Mononuclear cell (primary cell): ENCODE measurements around the gene GIGYF2. TPM values are rescaled to one million over a fixed set of nuclear protein-coding genes. Genes with fewer than 3 reads are reported as not detected.

Source experiments
- H3K27me3 ChIP-seq: 2 replicates; pipeline ENCODE4 v1.6.0; 2011; ENCODE audit warnings: low read length, control low read depth; ENCODE audit not compliant: insufficient read depth
- H3K4me1 ChIP-seq: 2 replicates; pipeline ENCODE4 v1.5.1; 2011; ENCODE audit warnings: mild to moderate bottlenecking, low read length, control low read depth; ENCODE audit not compliant: insufficient read depth
- H3K4me3 ChIP-seq: 2 replicates; pipeline ENCODE4 v1.5.1; 2011; ENCODE audit warnings: mild to moderate bottlenecking, low read length, moderate library complexity
- H3K9me3 ChIP-seq: 2 replicates; pipeline ENCODE4 v1.5.1; 2011; ENCODE audit warnings: low read depth, mild to moderate bottlenecking, control low read depth, low read length
- total RNA-seq: library from RNA; depleted of rRNA; stranded (reverse); fragments of >200 nt; gene quantifications from one replicate; pipeline ENCODE4 v1.2.3, GENCODE V29; 2012

Gene GIGYF2
- total RNA-seq, 1 donor = 59.7 TPM

- peaks cover 14% of the 10 kb centered on the region for H3K27me3 ChIP-seq
- peaks cover 21% of the 10 kb centered on the region for H3K4me1 ChIP-seq
- no peak overlapping the region for H3K4me3 ChIP-seq
- no peaks in the 10 kb centered on the region for H3K9me3 ChIP-seq
These were observed 180.9 kb downstream of the GIGYF2 start for GRCh38 chr2:232877940-232878511.

- H3K9me3 ChIP-seq = no peaks in the 10 kb centered on the region
- peaks cover 14% of the 10 kb centered on the region for H3K27me3 ChIP-seq
- peaks cover 18% of the 10 kb centered on the region for H3K4me1 ChIP-seq
- H3K4me3 ChIP-seq = no peak overlapping the region
These were observed 181.9 kb downstream of the GIGYF2 start for GRCh38 chr2:232878855-232879617.

- H3K4me3 ChIP-seq = no peak overlapping the region
- peaks cover 13% of the 10 kb centered on the region for H3K4me1 ChIP-seq
- H3K9me3 ChIP-seq = no peaks in the 10 kb centered on the region
- peaks cover 14% of the 10 kb centered on the region for H3K27me3 ChIP-seq
These were observed 182.7 kb downstream of the GIGYF2 start for GRCh38 chr2:232879618-232880494.

- no peak overlapping the region for H3K4me3 ChIP-seq
- H3K4me1 ChIP-seq = peaks cover 7% of the 10 kb centered on the region
- H3K27me3 ChIP-seq = peaks cover 7% of the 10 kb centered on the region
- H3K9me3 ChIP-seq = no peaks in the 10 kb centered on the region
These were observed 183.7 kb downstream of the GIGYF2 start for GRCh38 chr2:232880764-232881351.

- Histone ChIP-seq H3K4me1 (no peaks in the 10 kb centered on the region), H3K9me3 (no peaks in the 10 kb centered on the region), H3K4me3 (no peak overlapping the region), H3K27me3 (peaks cover 4% of the 10 kb centered on the region)
These were observed 185.0 kb downstream of the GIGYF2 start for GRCh38 chr2:232882085-232882484.

- Histone ChIP-seq H3K27me3 (no peaks in the 10 kb centered on the region), H3K9me3 (no peaks in the 10 kb centered on the region), H3K4me1 (no peaks in the 10 kb centered on the region), H3K4me3 (no peak overlapping the region)
These were observed 185.5 kb downstream of the GIGYF2 start for GRCh38 chr2:232882505-232883115.

GRCh38 chr2:232883116-232883721, 186.1 kb downstream of the GIGYF2 start:
- Histone ChIP-seq H3K9me3 (no peaks in the 10 kb centered on the region), H3K4me1 (no peaks in the 10 kb centered on the region), H3K4me3 (no peak overlapping the region), H3K27me3 (no peaks in the 10 kb centered on the region)

GRCh38 chr2:232884001-232884421, 186.9 kb downstream of the GIGYF2 start:
- no peaks in the 10 kb centered on the region for H3K27me3 ChIP-seq
- H3K4me1 ChIP-seq = no peaks in the 10 kb centered on the region
- no peak overlapping the region for H3K4me3 ChIP-seq
- H3K9me3 ChIP-seq = no peaks in the 10 kb centered on the region

GRCh38 chr2:232884549-232885263, 187.6 kb downstream of the GIGYF2 start:
- Histone ChIP-seq H3K4me3 (no peak overlapping the region), H3K4me1 (no peaks in the 10 kb centered on the region), H3K27me3 (no peaks in the 10 kb centered on the region)

GRCh38 chr2:232885264-232885961, 188.3 kb downstream of the GIGYF2 start:
- H3K4me1 ChIP-seq = no peaks in the 10 kb centered on the region
- H3K9me3 ChIP-seq = no peaks in the 10 kb centered on the region
- no peak overlapping the region for H3K4me3 ChIP-seq
- H3K27me3 ChIP-seq = no peaks in the 10 kb centered on the region

More at GRCh38 chr2:232884549-232885263, 187.6 kb downstream of the GIGYF2 start:
- no peaks in the 10 kb centered on the region for H3K9me3 ChIP-seq

- H3K4me1 ChIP-seq = no peaks in the 10 kb centered on the region
These were observed 189.0 kb downstream of the GIGYF2 start for GRCh38 chr2:232886176-232886575.

GRCh38 chr2:232886632-232887031, 189.5 kb downstream of the GIGYF2 start:
- Histone ChIP-seq H3K4me3 (no peak overlapping the region), H3K27me3 (no peaks in the 10 kb centered on the region), H3K9me3 (no peaks in the 10 kb centered on the region), H3K4me1 (no peaks in the 10 kb centered on the region)

More at GRCh38 chr2:232886176-232886575, 189.0 kb downstream of the GIGYF2 start:
- Histone ChIP-seq H3K27me3 (no peaks in the 10 kb centered on the region), H3K4me3 (no peak overlapping the region), H3K9me3 (no peaks in the 10 kb centered on the region)

- no peaks in the 10 kb centered on the region for H3K4me1 ChIP-seq
- H3K9me3 ChIP-seq = no peaks in the 10 kb centered on the region
- H3K4me3 ChIP-seq = no peak overlapping the region
- H3K27me3 ChIP-seq = no peaks in the 10 kb centered on the region
These were observed 190.2 kb downstream of the GIGYF2 start for GRCh38 chr2:232887171-232887850.
